K562 (cell line): Measurements from ENCODE around the gene FOS. TPM values are rescaled to one million over a fixed set of nuclear protein-coding genes. Genes with fewer than 3 reads are reported as not detected.

Experiments
- ATAC-seq: fragments of 200-7000 bp; cut with Tn5 transposase; 3 replicates; pipeline ENCODE4 v1.9.1; 2020; ENCODE audit warnings: moderate library complexity
- BruUV-seq: library from RNA; stranded (reverse); fragments of 400-500 nt; replicated peaks from 2 replicates; lab custom pipeline; 2021; lab: Mats Ljungman, UMichigan
- CTCF ChIA-PET: fragments of 300-600 bp; formaldehyde crosslinking; extraction: SDS; loops from one replicate; lab custom pipeline; 2021; ENCODE audit warnings: low intra/inter-chr PET ratio; lab: Yijun Ruan, JAX
- POLR2A ChIA-PET: fragments of 300-600, 350-650 bp; sonication (Branson Sonifier 250); formaldehyde crosslinking; extraction: SDS; loops from one replicate; lab custom pipeline; 2021; ENCODE audit warnings: antibody characterized with exemption, inconsistent platforms; lab: Yijun Ruan, JAX
- DNase-seq, 4 experiments: peaks; one replicate each; pipeline versions ENCODE4 v3.0.0 to v3.0.0-alpha.2; 2011 to 2018; ENCODE audit warnings: low spot score in 3 of 4, mixed read lengths in 3 of 4; ENCODE audit errors: extremely low read depth in 1 of 4
- FAIRE-seq: peaks from 2 replicates; lab custom pipeline; 2011; peaks lifted over from hg19 to GRCh38; lab: Jason Lieb, UNC
- H2AFZ ChIP-seq: 2 replicates; pipeline ENCODE4 v1.6.0; 2011; ENCODE audit warnings: low read depth, low read length, control low read depth, inconsistent platforms
- H3K27ac ChIP-seq: fragments of 200-600 bp; 3 replicates; pipeline ENCODE4 v1.8.0; 2011; ENCODE audit warnings: low read depth, mild to moderate bottlenecking, control low read depth, inconsistent platforms, low read length, moderate library complexity, mixed read lengths; ENCODE audit errors: extremely low read depth
- H3K27me3 ChIP-seq, 2 experiments: fragments of 300-600 bp in 1 of 2; 2 replicates in 1 of 2; 3 replicates in 1 of 2; pipeline versions ENCODE4 v1.6.0 to v1.8.0; 2011; ENCODE audit warnings: inconsistent platforms in 2 of 2, low read length in 2 of 2, mild to moderate bottlenecking in 1 of 2, mixed read lengths in 1 of 2, moderate library complexity in 1 of 2; ENCODE audit not compliant: control insufficient read depth in 2 of 2, insufficient read depth in 2 of 2
- H3K36me3 ChIP-seq: fragments of 300-600 bp; 3 replicates; pipeline ENCODE4 v1.8.0; 2011; ENCODE audit warnings: mild to moderate bottlenecking, low read length, inconsistent platforms; ENCODE audit not compliant: control insufficient read depth, insufficient read depth
- H3K4me1 ChIP-seq, 2 experiments: fragments of 200-600 bp in 1 of 2; replicated peaks in 1 of 2; 2 replicates in 1 of 2; 3 replicates in 1 of 2; pipeline versions ENCODE4 v1.5.1 to v1.8.0; 2011; ENCODE audit warnings: inconsistent platforms in 2 of 2, low read length in 2 of 2, mild to moderate bottlenecking in 1 of 2, mixed read lengths in 1 of 2, moderate library complexity in 1 of 2; ENCODE audit not compliant: control insufficient read depth in 2 of 2, insufficient read depth in 2 of 2
- H3K4me2 ChIP-seq: 2 replicates; pipeline ENCODE4 v1.6.1; 2011; ENCODE audit warnings: low read length, control low read depth, inconsistent platforms, mixed read lengths; ENCODE audit not compliant: insufficient read depth
- H3K4me3 ChIP-seq: fragments of 200-600 bp; sonication (generic), shearing (Covaris generic); 2 replicates; pipeline ENCODE4 v1.5.1; 2016; ENCODE audit warnings: control low read depth, inconsistent platforms
- H3K79me2 ChIP-seq: fragments of 200-600 bp; 3 replicates; pipeline ENCODE4 v1.8.0; 2011; ENCODE audit warnings: low read length, inconsistent platforms; ENCODE audit not compliant: control insufficient read depth, insufficient read depth
- H3K9ac ChIP-seq, 2 experiments: 2 replicates each; pipeline versions ENCODE4 v1.6.0 to v1.6.1; 2011; ENCODE audit warnings: low read depth in 2 of 2, low read length in 2 of 2, control low read depth in 1 of 2, inconsistent platforms in 1 of 2, mild to moderate bottlenecking in 1 of 2, mixed read lengths in 1 of 2; ENCODE audit not compliant: insufficient read depth in 1 of 2
- H3K9me1 ChIP-seq: one replicate; pipeline ENCODE4 v1.6.0; 2011; ENCODE audit warnings: inconsistent platforms, mild to moderate bottlenecking, low read length, moderate library complexity; ENCODE audit not compliant: control insufficient read depth, insufficient read depth
- H3K9me3 ChIP-seq: replicated peaks from 2 replicates; pipeline ENCODE4 v1.5.1; 2011; ENCODE audit warnings: low read depth, low read length, inconsistent platforms; ENCODE audit not compliant: control insufficient read depth, insufficient read depth
- H4K20me1 ChIP-seq: replicated peaks from 2 replicates; pipeline ENCODE4 v1.6.1; 2011; ENCODE audit warnings: low read length, inconsistent platforms, mixed read lengths; ENCODE audit not compliant: control insufficient read depth, insufficient read depth
- ARID1B ChIP-seq: fragments of 450-650 bp; IDR thresholded peaks from 2 replicates; pipeline ENCODE4 v1.6.1; 2016; ENCODE audit warnings: antibody characterized with exemption, mild to moderate bottlenecking, inconsistent platforms
- BHLHE40 ChIP-seq: IDR thresholded peaks from 2 replicates; pipeline ENCODE4 v1.6.1; 2011; ENCODE audit warnings: low read length, improper control_type of control experiment
- EHMT2 ChIP-seq: fragments of 450-650 bp; IDR thresholded peaks from 2 replicates; pipeline ENCODE4 v1.6.1; 2018; ENCODE audit warnings: antibody characterized with exemption
- HMGN3 ChIP-seq: IDR thresholded peaks from 2 replicates; pipeline ENCODE4 v1.6.1; 2011; ENCODE audit warnings: borderline replicate concordance, low read depth, mild to moderate bottlenecking, mixed read lengths, low read length; ENCODE audit not compliant: insufficient read length; ENCODE audit errors: extremely low read depth
- LARP7 ChIP-seq: fragments of 450-650 bp; IDR thresholded peaks from 2 replicates; pipeline ENCODE4 v1.6.1; 2016
- PCBP2 ChIP-seq: fragments of 200-400 bp; formaldehyde crosslinking; IDR thresholded peaks from 2 replicates; pipeline ENCODE4 v1.6.1; 2018; ENCODE audit warnings: low read length, low read depth, mild to moderate bottlenecking, moderate library complexity; ENCODE audit not compliant: poor library complexity, severe bottlenecking
- SRSF9 ChIP-seq: fragments of 200-400 bp; formaldehyde crosslinking; IDR thresholded peaks from 2 replicates; pipeline ENCODE4 v1.6.1; 2017; ENCODE audit warnings: low read depth, low read length, borderline replicate concordance
- ZNF584 ChIP-seq: fragments of 200-800 bp; sonication (Bioruptor generic); IDR thresholded peaks from 2 replicates; pipeline ENCODE4 v1.6.1; 2016; ENCODE audit warnings: low read depth, mild to moderate bottlenecking, missing genetic modification characterization, missing compliant biosample characterization
- WGBS: fragments of 100-300 bp; shearing (Covaris generic); methylation state at CpG from one replicate; pipeline ENCODE4 v1.1.6; 2016; ENCODE audit warnings: low coverage, mixed read lengths; ENCODE audit not compliant: insufficient coverage; ENCODE audit errors: missing lambda C conversion rate; 5-methylcytosine and 5-hydroxymethylcytosine counted together
- in situ Hi-C: fragments of 300-500 bp; cut with MboI; formaldehyde crosslinking; loops from 4 replicates; pipeline ENCODE4 v1.15.0; 2018; ENCODE audit warnings: inconsistent platforms, mixed read lengths
- intact Hi-C: fragments of 100-400 bp; cut with micrococcal nuclease; formaldehyde crosslinking; loops from 2 replicates; pipeline ENCODE4 v1.14.2; 2022
- polyA plus RNA-seq, 8 experiments: library from polyadenylated mRNA; depleted of rRNA in 4 of 8; stranded (reverse) in 5 of 8; unstranded in 3 of 8; fragments of >200 nt; fragmentation: Nextera tagmentation in 2 of 8; fragmentation: Illumina TruSeq in 1 of 8; extraction: Ambion mirVana in 2 of 8; extraction: Trizol in 1 of 8; gene quantifications; 2 replicates each; pipeline versions ENCODE4 v1.2.1 to v1.2.3, GENCODE V29; 2011 to 2014; ENCODE audit warnings: inconsistent platforms in 1 of 8, missing spikeins in 1 of 8
- total RNA-seq, 7 experiments: library from RNA; depleted of rRNA in 6 of 7; stranded (reverse); fragments of >200 nt in 6 of 7; fragmentation: Illumina TruSeq in 2 of 7; extraction: Trizol in 2 of 7; gene quantifications; 2 replicates each; pipeline versions ENCODE4 v1.2.1 to v1.2.3, GENCODE V29; 2011 to 2021; ENCODE audit warnings: low replicate concordance in 1 of 7
- TF ChIP-seq, protein P1 (sequence below): sonication (generic); formaldehyde crosslinking; IDR thresholded peaks from 2 replicates; pipeline ENCODE4 v1.8.0; 2022; ENCODE audit warnings: missing genetic modification reagents, mild to moderate bottlenecking, moderate library complexity, borderline replicate concordance
- TF ChIP-seq, protein P2 (sequence below): fragments of 250-450 bp; sonication (Bioruptor Pico); IDR thresholded peaks from 2 replicates; pipeline ENCODE4 v1.8.0; 2021; ENCODE audit warnings: borderline replicate concordance, mild to moderate bottlenecking, moderate library complexity; ENCODE audit not compliant: poor library complexity, severe bottlenecking

Gene FOS
- total and polyA plus RNA-seq, 9 of the 15 experiments (the other 6 are each of a cell fraction or from before 2014, with no cell fraction given) = 0.54 to 13.8 (median 8.9) TPM

DNA sequence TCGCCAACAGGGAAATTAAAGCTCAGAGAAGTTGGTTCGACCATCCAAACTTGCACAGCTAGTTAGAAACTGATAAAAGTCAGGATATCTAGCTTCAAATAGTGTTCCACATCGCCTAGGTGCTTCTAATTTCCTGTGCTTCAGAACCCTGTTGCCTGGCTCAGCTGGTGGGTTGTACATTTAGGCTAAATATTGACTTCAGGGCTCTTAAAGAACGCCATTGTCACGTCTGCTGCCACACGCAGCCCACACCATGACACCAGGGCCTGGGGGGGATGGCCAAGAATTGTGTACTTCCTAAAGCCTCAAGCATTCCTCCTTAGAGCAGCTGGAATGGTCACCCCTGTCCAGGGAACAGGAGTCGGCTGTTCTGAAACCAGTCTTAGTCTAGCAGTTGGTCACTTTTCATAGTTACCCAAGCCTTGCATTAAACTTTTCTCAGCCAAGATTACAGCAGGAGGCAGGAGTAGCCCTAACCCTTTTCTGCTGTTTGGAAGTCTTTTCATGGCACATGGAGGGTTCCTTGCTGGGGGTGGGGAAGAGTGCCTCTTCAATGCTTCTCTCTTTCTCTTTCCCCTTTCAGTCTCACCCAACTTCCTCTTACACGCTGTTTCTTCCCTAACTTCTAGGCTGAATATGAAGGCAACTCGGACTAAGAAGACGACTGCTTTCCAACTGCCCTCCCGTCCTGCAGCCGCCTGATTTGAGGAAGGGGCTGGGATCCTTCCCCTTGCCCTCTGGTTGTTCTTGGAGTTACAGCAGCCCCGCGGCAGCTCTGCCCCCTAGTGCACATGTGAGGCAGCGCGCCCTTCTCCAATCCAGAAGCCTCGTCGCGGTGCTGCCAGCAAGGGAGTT is 17.1 kb downstream of the FOS start (continued):
- TF ChIP-seq, protein P1, sequence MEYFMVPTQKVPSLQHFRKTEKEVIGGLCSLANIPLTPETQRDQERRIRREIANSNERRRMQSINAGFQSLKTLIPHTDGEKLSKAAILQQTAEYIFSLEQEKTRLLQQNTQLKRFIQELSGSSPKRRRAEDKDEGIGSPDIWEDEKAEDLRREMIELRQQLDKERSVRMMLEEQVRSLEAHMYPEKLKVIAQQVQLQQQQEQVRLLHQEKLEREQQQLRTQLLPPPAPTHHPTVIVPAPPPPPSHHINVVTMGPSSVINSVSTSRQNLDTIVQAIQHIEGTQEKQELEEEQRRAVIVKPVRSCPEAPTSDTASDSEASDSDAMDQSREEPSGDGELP (CRISPR knock-in tag) = peak; percentile 54; the same call in 1 of the 2 replicates
- no peak for TF ChIP-seq ZNF584

DNA sequence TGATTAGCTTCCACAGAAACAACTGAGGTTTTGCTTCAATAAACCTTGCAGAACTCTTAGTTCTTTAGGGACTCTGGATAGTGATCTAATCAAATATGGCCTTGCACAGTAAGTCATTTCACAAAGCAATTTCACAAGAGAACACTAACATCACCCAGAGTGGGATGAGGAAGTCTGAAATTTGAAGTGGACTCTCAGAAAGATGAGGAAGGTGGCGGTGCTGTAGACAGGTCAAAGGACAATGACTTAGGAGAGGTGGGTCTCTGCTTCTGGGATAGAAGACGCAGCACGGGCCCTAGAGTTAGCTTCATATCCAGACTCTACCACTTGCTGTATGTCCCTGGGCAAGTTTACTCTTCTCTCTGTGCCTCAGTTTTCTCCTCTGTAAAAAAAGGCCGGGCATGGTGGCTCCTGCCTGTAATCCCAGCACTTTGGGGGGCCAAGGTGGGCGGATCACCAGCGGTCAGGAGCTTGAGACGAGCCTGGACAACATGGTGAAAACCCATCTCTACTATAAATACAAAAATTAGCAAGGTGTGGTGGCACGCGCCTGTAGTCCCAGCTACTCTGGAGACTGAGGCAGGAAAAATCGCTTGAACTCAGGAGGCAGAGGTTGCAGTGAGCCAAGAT is 18.9 kb downstream of the FOS start:
- H3K4me1 ChIP-seq = peaks cover 28 to 45% of the 10 kb centered on the region in 2 experiments
- no peak for DNase-seq

More for the DNA sequence above, 18.9 kb downstream of the FOS start:
- Histone ChIP-seq H3K27me3 (no peaks in the 10 kb centered on the region), H3K9ac (no peak overlapping the region), H3K9me3 (no peaks in the 10 kb centered on the region), H4K20me1 (no peaks in the 10 kb centered on the region), H2AFZ (no peak overlapping the region), H3K4me3 (no peak overlapping the region)
- ATAC-seq = no peak
- 79% methylated on average over 10 of the region's 10 CpGs for WGBS
- TF ChIP-seq BHLHE40 = no peak
- TF ChIP-seq PCBP2 = no peak
- TF ChIP-seq SRSF9 = no peak
- no peak for TF ChIP-seq EHMT2
- no peak for TF ChIP-seq LARP7
- TF ChIP-seq, protein P2, sequence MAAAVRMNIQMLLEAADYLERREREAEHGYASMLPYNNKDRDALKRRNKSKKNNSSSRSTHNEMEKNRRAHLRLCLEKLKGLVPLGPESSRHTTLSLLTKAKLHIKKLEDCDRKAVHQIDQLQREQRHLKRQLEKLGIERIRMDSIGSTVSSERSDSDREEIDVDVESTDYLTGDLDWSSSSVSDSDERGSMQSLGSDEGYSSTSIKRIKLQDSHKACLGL (CRISPR knock-in tag) = no peak
- TF ChIP-seq ARID1B = no peak
- TF ChIP-seq HMGN3 = no peak
- TF ChIP-seq, all 486 proteins: peak for 0
- BruUV-seq = no TSS peak
- intact Hi-C loops = loop anchor here (5.0 kb wide), 2 partner anchors 65 to 435 kb away; no protein-coding TSS in a partner anchor
- no peak for FAIRE-seq
- Histone ChIP-seq H3K4me2 (no peak overlapping the region), H3K36me3 (no peaks in the 10 kb centered on the region), H3K79me2 (no peaks in the 10 kb centered on the region; the same call in 2 of the 3 replicates), H3K9me1 (no peaks in the 10 kb centered on the region), H3K27ac (no peak overlapping the region)
- in situ Hi-C loops = no loop called here
- ChIA-PET CTCF (interaction anchor here (1.7 kb wide), 1 partner anchor 166 kb away, joined by 7 read pairs; no protein-coding TSS in a partner anchor), POLR2A (interaction anchor here (0.7 kb wide), 1 partner anchor 150 kb away, joined by 4 read pairs; no protein-coding TSS in a partner anchor)
